ENCODE results near the gene SLC22A5. TPM values are rescaled to one million over a fixed set of nuclear protein-coding genes. Genes with fewer than 3 reads are reported as not detected.

The SLC22A5 gene
- total and polyA plus RNA-seq, 2 of the 8 experiments (the other 6 are each of a cell fraction or from before 2014, with no cell fraction given) = 4.0 to 9.0 TPM

DNA sequence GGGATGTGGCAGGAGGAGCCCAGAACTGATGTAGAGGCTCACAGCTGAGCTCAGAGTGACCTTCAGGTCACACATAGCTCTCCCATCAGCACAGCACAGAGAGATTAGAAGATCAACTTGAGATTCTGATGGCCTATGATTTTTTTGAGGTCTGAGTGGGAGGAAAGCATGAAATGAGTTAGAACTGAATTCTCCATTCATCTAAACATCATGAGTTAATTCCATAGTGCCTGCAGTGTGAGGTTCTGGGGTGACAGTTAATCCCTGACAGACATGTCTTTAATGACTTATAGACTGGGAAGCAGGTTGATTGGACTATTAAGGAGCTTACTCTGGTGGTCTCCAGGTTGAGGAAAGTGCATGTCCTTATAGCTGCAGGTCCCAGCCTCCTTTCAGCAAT is 22.4 kb downstream of the SLC22A5 start:
- FAIRE-seq (no peak), DNase-seq (ENCODE audit: low read depth in 1 of 2, low spot score in 2 of 2) (no peak)
- Histone ChIP-seq H3K27ac (ENCODE audit: low read depth, low read length) (no peak overlapping the region), H3K79me1 (ENCODE audit: low read depth, low read length) (no peaks in the 10 kb centered on the region), H4K20me1 (replicated peaks in 1 of 2; ENCODE audit: control insufficient read depth in 1 of 2, insufficient read depth in 2 of 2, low read length in 2 of 2) (no peaks in the 10 kb centered on the region), H3K79me2 (ENCODE audit: control insufficient read depth in 1 of 2, insufficient read depth in 2 of 2, low read length in 2 of 2) (no peaks in the 10 kb centered on the region), H3K4me1 (replicated peaks in 1 of 4; ENCODE audit: control insufficient read depth in 3 of 4, insufficient read depth in 4 of 4, low read length in 3 of 4) (peaks cover 0 to 6% (median 2%) of the 10 kb centered on the region in 4 experiments; a peak in 4 of 7 replicates), H2BK15ac (ENCODE audit: low read length) (no peak overlapping the region), H2BK5ac (ENCODE audit: low read depth, low read length) (no peak overlapping the region), H3K4me2 (ENCODE audit: insufficient read depth in 1 of 2, low read depth in 2 of 2, low read length in 2 of 2) (no peak overlapping the region), H2BK120ac (replicated peaks; ENCODE audit: low read depth, low read length) (no peak overlapping the region), H3K18ac (ENCODE audit: extremely low read depth, low read length) (no peak overlapping the region), H3K36me3 (ENCODE audit: control insufficient read depth in 2 of 4, insufficient read depth in 4 of 4, low read length in 3 of 4) (no peaks in the 10 kb centered on the region), H4K5ac (ENCODE audit: insufficient read length, low read depth, low read length) (no peak overlapping the region), H3K9ac (replicated peaks in 1 of 4; ENCODE audit: extremely low read depth in 1 of 4, low read depth in 3 of 4, low read length in 3 of 4) (no peak overlapping the region), H2BK20ac (ENCODE audit: low read length) (no peak overlapping the region), H3K14ac (ENCODE audit: insufficient read length) (no peak overlapping the region), H4K8ac (ENCODE audit: extremely low read depth, insufficient read depth, low read length) (no peak overlapping the region), H3K4ac (replicated peaks; ENCODE audit: insufficient read length, low read depth, low read length) (no peak overlapping the region), H3K23me2 (ENCODE audit: low read depth, low read length) (no peaks in the 10 kb centered on the region), H3K9me3 (ENCODE audit: insufficient read depth in 2 of 2, low read depth in 1 of 2, low read length in 1 of 2) (no peaks in the 10 kb centered on the region), H3K23ac (ENCODE audit: insufficient read length) (no peak overlapping the region), H2AK5ac (ENCODE audit: low read depth, low read length) (no peak overlapping the region), H4K91ac (replicated peaks; ENCODE audit: insufficient read length, low read length) (no peak overlapping the region), H2BK12ac (ENCODE audit: low read depth, low read length) (no peak overlapping the region), H3K4me3 (ENCODE audit: extremely low read depth in 1 of 4, insufficient read depth in 2 of 4, low read depth in 3 of 4, low read length in 4 of 4) (no peak overlapping the region), H2AFZ (ENCODE audit: low read length) (no peak overlapping the region), H3K27me3 (replicated peaks in 1 of 4; ENCODE audit: control insufficient read depth in 3 of 4, extremely low read depth in 1 of 4, insufficient read depth in 3 of 4, low read length in 3 of 4) (no peaks in the 10 kb centered on the region), H3K56ac (replicated peaks; ENCODE audit: insufficient read length, low read depth, low read length) (no peak overlapping the region)
- ChIA-PET POLR2A (ENCODE audit: partially characterized antibody) (no interaction called here), CTCF (ENCODE audit: partially characterized antibody) (interaction anchor here (0.6 to 16.4 kb wide), 8 partner anchors 19 to 135 kb away, joined by 3 to 353 read pairs (median 3); partner anchors contain the start of gene IRF1)
- no peak for TF ChIP-seq BCL11A (IDR thresholded peaks at IDR 0.05; ENCODE audit: low read depth in 2 of 2, low read length in 2 of 2)
- TF ChIP-seq YY1 (IDR thresholded peaks at IDR 0.05; ENCODE audit: low read depth, low read length) = no peak
- no peak for TF ChIP-seq POLR2A (IDR thresholded peaks at IDR 0.05; ENCODE audit: control extremely low read depth in 1 of 2, low read depth in 2 of 2, low read length in 2 of 2)
- TF ChIP-seq RNF2 (IDR thresholded peaks at IDR 0.05; ENCODE audit: borderline replicate concordance, low read depth, low read length, missing control alignments, poor library complexity, severe bottlenecking) = no peak
- no peak for TF ChIP-seq SAP30 (IDR thresholded peaks at IDR 0.05; ENCODE audit: insufficient read depth, insufficient replicate concordance, low read length)
- no peak for TF ChIP-seq SIN3A (conservative IDR thresholded peaks at IDR 0.05 in 1 of 2, IDR thresholded peaks at IDR 0.05 in 1 of 2; ENCODE audit: low read depth in 1 of 2, low read length in 2 of 2)
- no peak for TF ChIP-seq SIRT6 (IDR thresholded peaks at IDR 0.05; ENCODE audit: low read length)
- no peak for TF ChIP-seq PHF8 (conservative IDR thresholded peaks at IDR 0.05; ENCODE audit: low read depth, low read length)
- no peak for TF ChIP-seq KDM5A (IDR thresholded peaks at IDR 0.05; ENCODE audit: low read length)
- TF ChIP-seq BRCA1 (IDR thresholded peaks at IDR 0.05; ENCODE audit: low read depth, low read length) = no peak
- no peak for TF ChIP-seq CBX8 (IDR thresholded peaks at IDR 0.05; ENCODE audit: borderline replicate concordance, low read depth, low read length)
- no peak for TF ChIP-seq JUND (IDR thresholded peaks at IDR 0.05; ENCODE audit: low read length)
- no peak for TF ChIP-seq EZH2 (IDR thresholded peaks at IDR 0.05; ENCODE audit: low read depth, low read length, severe bottlenecking)
- TF ChIP-seq ASH2L (IDR thresholded peaks at IDR 0.05; ENCODE audit: low read length) = no peak
- no peak for TF ChIP-seq KDM1A (IDR thresholded peaks at IDR 0.05; ENCODE audit: borderline replicate concordance, low read length)
- TF ChIP-seq SP1 (IDR thresholded peaks at IDR 0.05; ENCODE audit: low read depth, low read length) = no peak

All from H1 (cell line).